GM23338 (cell line): ENCODE results near the gene CFAP90. TPM values are rescaled to one million over a fixed set of nuclear protein-coding genes. Genes with fewer than 3 reads are reported as not detected.
A peak's percentile ranks its signal among the peaks of the same experiment; 100 is the strongest.

Experiments used
- ATAC-seq: fragments of 200-7000 bp; cut with Tn5 transposase; 3 replicates; pipeline ENCODE4 v1.9.1; 2020
- DNase-seq: peaks from one replicate; pipeline ENCODE4 v3.0.0-alpha.2; 2015; ENCODE audit warnings: low spot score
- H2AFZ ChIP-seq: fragments of 200-600 bp; sonication (generic); 2 replicates; pipeline ENCODE4 v1.8.0; 2016; ENCODE audit warnings: antibody characterized with exemption, mild to moderate bottlenecking, moderate library complexity
- H3F3A ChIP-seq: fragments of 200-600 bp; sonication (generic); replicated peaks from 2 replicates; pipeline ENCODE4 v1.8.0; 2017; ENCODE audit warnings: antibody characterized with exemption, mixed run types, low read depth
- H3K27ac ChIP-seq: fragments of 200-600 bp; sonication (generic); 2 replicates; pipeline ENCODE4 v1.6.1; 2016; ENCODE audit warnings: low read depth
- H3K27me3 ChIP-seq: fragments of 200-600 bp; sonication (generic); 2 replicates; pipeline ENCODE4 v1.8.0; 2016; ENCODE audit warnings: mild to moderate bottlenecking, mixed run types, moderate library complexity; ENCODE audit not compliant: insufficient read depth
- H3K36me3 ChIP-seq: fragments of 200-600 bp; sonication (generic); 2 replicates; pipeline ENCODE4 v1.8.0; 2016; ENCODE audit warnings: mild to moderate bottlenecking; ENCODE audit not compliant: insufficient read depth
- H3K4me1 ChIP-seq: fragments of 200-600 bp; sonication (generic); 2 replicates; pipeline ENCODE4 v1.8.0; 2016; ENCODE audit warnings: mild to moderate bottlenecking, moderate library complexity; ENCODE audit not compliant: insufficient read depth
- H3K4me2 ChIP-seq: fragments of 200-600 bp; sonication (generic); 2 replicates; pipeline ENCODE4 v1.7.1; 2017; ENCODE audit warnings: mixed run types
- H3K4me3 ChIP-seq: fragments of 200-600 bp; sonication (generic); 2 replicates; pipeline ENCODE4 v1.6.1; 2016; ENCODE audit warnings: mixed run types
- H3K79me2 ChIP-seq: fragments of 200-600 bp; sonication (generic); replicated peaks from 2 replicates; pipeline ENCODE4 v1.8.0; 2017; ENCODE audit warnings: mild to moderate bottlenecking; ENCODE audit not compliant: insufficient read depth
- H3K9me2 ChIP-seq: fragments of 200-600 bp; sonication (generic); 2 replicates; pipeline ENCODE4 v1.8.0; 2017; ENCODE audit not compliant: insufficient read depth
- H4K20me1 ChIP-seq: fragments of 200-600 bp; sonication (generic); replicated peaks from 2 replicates; pipeline ENCODE4 v1.8.0; 2017; ENCODE audit warnings: mild to moderate bottlenecking; ENCODE audit not compliant: insufficient read depth
- H3K27ac Mint-ChIP-seq: 2 replicates; pipeline ENCODE4 v1.8.0; 2020; ENCODE audit warnings: inconsistent platforms, mild to moderate bottlenecking, moderate library complexity, mixed read lengths
- H3K27me3 Mint-ChIP-seq: 3 replicates; pipeline ENCODE4 v1.8.0; 2022; ENCODE audit warnings: low read depth, mild to moderate bottlenecking, moderate library complexity, mixed read lengths, inconsistent platforms; ENCODE audit not compliant: insufficient read depth, poor library complexity
- H3K36me3 Mint-ChIP-seq: 3 replicates; pipeline ENCODE4 v1.8.0; 2021; ENCODE audit warnings: low read depth, mild to moderate bottlenecking, inconsistent platforms, moderate library complexity, mixed read lengths
- H3K4me1 Mint-ChIP-seq: 3 replicates; pipeline ENCODE4 v1.8.0; 2020; ENCODE audit warnings: mild to moderate bottlenecking, inconsistent platforms, mixed read lengths
- H3K4me3 Mint-ChIP-seq: 3 replicates; pipeline ENCODE4 v1.8.0; 2021; ENCODE audit warnings: moderate library complexity, mild to moderate bottlenecking, inconsistent platforms, mixed read lengths
- H3K9me3 Mint-ChIP-seq: 3 replicates; pipeline ENCODE4 v1.8.0; 2020; ENCODE audit warnings: moderate library complexity, mild to moderate bottlenecking, inconsistent platforms, mixed read lengths
- CREB1 ChIP-seq: fragments of 250-450 bp; sonication (Bioruptor Pico); IDR thresholded peaks from 2 replicates; pipeline ENCODE4 v1.5.0; 2020; ENCODE audit warnings: low read depth, mild to moderate bottlenecking, moderate library complexity
- CTCF ChIP-seq, 2 experiments: fragments of 200-600 bp in 1 of 2; sonication (generic) in 1 of 2; conservative IDR thresholded peaks; 2 replicates each; pipeline versions ENCODE4 v1.5.1 to v1.6.1; 2016 to 2017; ENCODE audit warnings: antibody characterized with exemption in 2 of 2, low read depth in 2 of 2, mild to moderate bottlenecking in 2 of 2, moderate library complexity in 1 of 2
- ETS1 ChIP-seq: IDR thresholded peaks from 2 replicates; pipeline ENCODE4 v1.6.1; 2016; ENCODE audit warnings: antibody characterized with exemption
- EZH2 ChIP-seq: fragments of 200-600 bp; sonication (generic); IDR thresholded peaks from one replicate; pipeline ENCODE4 v1.8.0; 2017; ENCODE audit warnings: antibody characterized with exemption, mild to moderate bottlenecking, low read depth; ENCODE audit not compliant: unreplicated experiment
- EZH2phosphoT487 ChIP-seq: fragments of 200-600 bp; sonication (generic); IDR thresholded peaks from one replicate; pipeline ENCODE4 v1.8.1; 2018; ENCODE audit warnings: antibody characterized with exemption; ENCODE audit not compliant: unreplicated experiment
- JUNB ChIP-seq: IDR thresholded peaks from one replicate; pipeline ENCODE4 v1.6.1; 2016; ENCODE audit warnings: antibody characterized with exemption; ENCODE audit not compliant: unreplicated experiment
- NANOG ChIP-seq: IDR thresholded peaks from 2 replicates; pipeline ENCODE4 v1.6.1; 2016; ENCODE audit warnings: antibody characterized with exemption, borderline replicate concordance
- POLR2AphosphoS5 ChIP-seq: IDR thresholded peaks from 2 replicates; pipeline ENCODE4 v1.6.1; 2016; ENCODE audit warnings: antibody characterized with exemption, low read depth
- REST ChIP-seq: IDR thresholded peaks from one replicate; pipeline ENCODE4 v1.6.1; 2018; ENCODE audit warnings: antibody characterized with exemption; ENCODE audit not compliant: unreplicated experiment
- STAT1 ChIP-seq: IDR thresholded peaks from one replicate; pipeline ENCODE4 v1.6.1; 2016; ENCODE audit warnings: antibody characterized with exemption; ENCODE audit not compliant: unreplicated experiment
- ZNF114 ChIP-seq: fragments of 250-450 bp; sonication (Bioruptor Pico); IDR thresholded peaks from 2 replicates; pipeline ENCODE4 v1.5.0; 2020; ENCODE audit warnings: mild to moderate bottlenecking, moderate library complexity
- ZNF331 ChIP-seq: fragments of 250-450 bp; sonication (Bioruptor Pico); IDR thresholded peaks from 2 replicates; pipeline ENCODE4 v1.5.0; 2020; ENCODE audit warnings: low read depth, mild to moderate bottlenecking, moderate library complexity
- polyA plus RNA-seq: library from polyadenylated mRNA; unstranded; fragments of >200 nt; fragmentation: Nextera tagmentation; extraction: Ambion mirVana; gene quantifications from 2 replicates; pipeline ENCODE4 v1.2.1, GENCODE V29; 2016
- total RNA-seq: library from RNA; depleted of rRNA; stranded (reverse); fragments of >200 nt; shearing (Covaris generic); gene quantifications from 2 replicates; pipeline ENCODE4 v1.2.3, GENCODE V29; 2014
- TF ChIP-seq, protein P1 (sequence below): fragments of 250-450 bp; sonication (Bioruptor Pico); IDR thresholded peaks from 2 replicates; pipeline ENCODE4 v1.5.0; 2020; ENCODE audit warnings: mild to moderate bottlenecking, moderate library complexity

CFAP90 gene
- total and polyA plus RNA-seq, 2 experiments from 2014 or later = 0.10 to 1.0 TPM

DNA sequence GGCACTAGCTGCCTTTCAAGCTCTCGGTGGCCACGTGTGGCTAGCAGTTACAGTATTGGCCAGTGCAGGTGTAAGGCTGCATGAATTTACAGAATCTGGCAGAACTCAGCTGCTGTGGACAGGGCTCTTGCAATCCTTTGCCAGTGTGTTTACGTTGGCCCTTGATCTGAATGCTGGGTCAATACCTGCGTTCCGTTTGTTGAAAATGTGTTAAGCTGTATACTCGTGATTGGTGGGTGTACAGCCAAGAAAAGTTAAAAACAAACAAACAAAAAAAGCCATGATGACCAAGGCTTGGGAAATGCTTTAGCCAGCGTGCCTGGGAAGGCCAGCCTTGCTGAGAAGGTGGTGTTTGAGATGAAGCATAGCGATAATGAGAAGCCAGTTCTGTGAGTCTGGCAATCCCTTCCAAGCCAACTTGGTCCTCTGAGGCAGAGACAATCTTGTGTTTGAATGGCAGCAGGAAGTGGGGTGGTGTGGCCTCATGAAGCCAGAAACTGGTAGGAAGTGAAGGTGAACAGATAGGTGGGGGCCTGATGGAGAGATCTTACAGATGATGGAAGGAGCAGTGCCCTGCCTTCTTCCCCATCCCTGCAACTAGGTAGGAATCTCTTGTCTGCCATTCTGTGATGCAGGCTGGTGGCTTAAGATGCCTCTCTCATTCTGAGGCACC is 820 bp upstream of the CFAP90 start:
- H3K9me3 Mint-ChIP-seq = no peaks in the 10 kb centered on the region
- DNase-seq (no peak), ATAC-seq (no peak)
- Histone ChIP-seq H3K4me2 (peak overlapping the region; percentile 82), H3K79me2 (no peaks in the 10 kb centered on the region), H3K27ac (no peak overlapping the region), H3F3A (0 out of 2 replicates have a peak, but pooled peaks cover 4% of the 10 kb centered on the region), H3K9me2 (0 out of 2 replicates have a peak, but pooled peaks cover 9% of the 10 kb centered on the region), H2AFZ (peak overlapping the region; percentile 99), H3K36me3 (no peaks in the 10 kb centered on the region), H3K4me3 (peak overlapping the region; percentile 79), H3K27me3 (peaks cover 18% of the 10 kb centered on the region), H3K4me1 (peaks cover 9% of the 10 kb centered on the region; the same call in 1 of the 2 replicates), H4K20me1 (no peaks in the 10 kb centered on the region)
- H3K27me3 Mint-ChIP-seq = peaks cover 12% of the 10 kb centered on the region
- no peak for TF ChIP-seq NANOG
- TF ChIP-seq REST = no peak
- no peak for TF ChIP-seq CREB1 (CRISPR knock-in tag)
- no peak for TF ChIP-seq CTCF (conservative IDR thresholded peaks at IDR 0.05; ENCODE audit: low read depth in 2 of 2)
- no peak for TF ChIP-seq ETS1
- no peak for TF ChIP-seq ZNF331 (CRISPR knock-in tag)
- TF ChIP-seq JUNB = no peak
- no peak for TF ChIP-seq EZH2phosphoT487
- no peak for TF ChIP-seq EZH2
- no peak for TF ChIP-seq POLR2AphosphoS5
- no peak for TF ChIP-seq STAT1
- TF ChIP-seq ZNF114 = no peak
- TF ChIP-seq, protein P1, sequence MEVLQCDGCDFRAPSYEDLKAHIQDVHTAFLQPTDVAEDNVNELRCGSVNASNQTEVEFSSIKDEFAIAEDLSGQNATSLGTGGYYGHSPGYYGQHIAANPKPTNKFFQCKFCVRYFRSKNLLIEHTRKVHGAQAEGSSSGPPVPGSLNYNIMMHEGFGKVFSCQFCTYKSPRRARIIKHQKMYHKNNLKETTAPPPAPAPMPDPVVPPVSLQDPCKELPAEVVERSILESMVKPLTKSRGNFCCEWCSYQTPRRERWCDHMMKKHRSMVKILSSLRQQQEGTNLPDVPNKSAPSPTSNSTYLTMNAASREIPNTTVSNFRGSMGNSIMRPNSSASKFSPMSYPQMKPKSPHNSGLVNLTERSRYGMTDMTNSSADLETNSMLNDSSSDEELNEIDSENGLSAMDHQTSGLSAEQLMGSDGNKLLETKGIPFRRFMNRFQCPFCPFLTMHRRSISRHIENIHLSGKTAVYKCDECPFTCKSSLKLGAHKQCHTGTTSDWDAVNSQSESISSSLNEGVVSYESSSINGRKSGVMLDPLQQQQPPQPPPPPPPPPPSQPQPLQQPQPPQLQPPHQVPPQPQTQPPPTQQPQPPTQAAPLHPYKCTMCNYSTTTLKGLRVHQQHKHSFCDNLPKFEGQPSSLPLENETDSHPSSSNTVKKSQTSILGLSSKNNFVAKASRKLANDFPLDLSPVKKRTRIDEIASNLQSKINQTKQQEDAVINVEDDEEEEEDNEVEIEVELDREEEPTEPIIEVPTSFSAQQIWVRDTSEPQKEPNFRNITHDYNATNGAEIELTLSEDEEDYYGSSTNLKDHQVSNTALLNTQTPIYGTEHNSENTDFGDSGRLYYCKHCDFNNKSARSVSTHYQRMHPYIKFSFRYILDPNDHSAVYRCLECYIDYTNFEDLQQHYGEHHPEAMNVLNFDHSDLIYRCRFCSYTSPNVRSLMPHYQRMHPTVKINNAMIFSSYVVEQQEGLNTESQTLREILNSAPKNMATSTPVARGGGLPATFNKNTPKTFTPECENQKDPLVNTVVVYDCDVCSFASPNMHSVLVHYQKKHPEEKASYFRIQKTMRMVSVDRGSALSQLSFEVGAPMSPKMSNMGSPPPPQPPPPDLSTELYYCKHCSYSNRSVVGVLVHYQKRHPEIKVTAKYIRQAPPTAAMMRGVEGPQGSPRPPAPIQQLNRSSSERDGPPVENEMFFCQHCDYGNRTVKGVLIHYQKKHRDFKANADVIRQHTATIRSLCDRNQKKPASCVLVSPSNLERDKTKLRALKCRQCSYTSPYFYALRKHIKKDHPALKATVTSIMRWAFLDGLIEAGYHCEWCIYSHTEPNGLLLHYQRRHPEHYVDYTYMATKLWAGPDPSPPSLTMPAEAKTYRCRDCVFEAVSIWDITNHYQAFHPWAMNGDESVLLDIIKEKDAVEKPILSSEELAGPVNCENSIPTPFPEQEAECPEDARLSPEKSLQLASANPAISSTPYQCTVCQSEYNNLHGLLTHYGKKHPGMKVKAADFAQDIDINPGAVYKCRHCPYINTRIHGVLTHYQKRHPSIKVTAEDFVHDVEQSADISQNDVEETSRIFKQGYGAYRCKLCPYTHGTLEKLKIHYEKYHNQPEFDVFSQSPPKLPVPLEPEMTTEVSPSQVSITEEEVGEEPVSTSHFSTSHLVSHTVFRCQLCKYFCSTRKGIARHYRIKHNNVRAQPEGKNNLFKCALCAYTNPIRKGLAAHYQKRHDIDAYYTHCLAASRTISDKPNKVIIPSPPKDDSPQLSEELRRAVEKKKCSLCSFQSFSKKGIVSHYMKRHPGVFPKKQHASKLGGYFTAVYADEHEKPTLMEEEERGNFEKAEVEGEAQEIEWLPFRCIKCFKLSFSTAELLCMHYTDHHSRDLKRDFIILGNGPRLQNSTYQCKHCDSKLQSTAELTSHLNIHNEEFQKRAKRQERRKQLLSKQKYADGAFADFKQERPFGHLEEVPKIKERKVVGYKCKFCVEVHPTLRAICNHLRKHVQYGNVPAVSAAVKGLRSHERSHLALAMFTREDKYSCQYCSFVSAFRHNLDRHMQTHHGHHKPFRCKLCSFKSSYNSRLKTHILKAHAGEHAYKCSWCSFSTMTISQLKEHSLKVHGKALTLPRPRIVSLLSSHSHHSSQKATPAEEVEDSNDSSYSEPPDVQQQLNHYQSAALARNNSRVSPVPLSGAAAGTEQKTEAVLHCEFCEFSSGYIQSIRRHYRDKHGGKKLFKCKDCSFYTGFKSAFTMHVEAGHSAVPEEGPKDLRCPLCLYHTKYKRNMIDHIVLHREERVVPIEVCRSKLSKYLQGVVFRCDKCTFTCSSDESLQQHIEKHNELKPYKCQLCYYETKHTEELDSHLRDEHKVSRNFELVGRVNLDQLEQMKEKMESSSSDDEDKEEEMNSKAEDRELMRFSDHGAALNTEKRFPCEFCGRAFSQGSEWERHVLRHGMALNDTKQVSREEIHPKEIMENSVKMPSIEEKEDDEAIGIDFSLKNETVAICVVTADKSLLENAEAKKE (CRISPR knock-in tag) = no peak
- peak overlapping the region; percentile 90 for H3K4me3 Mint-ChIP-seq
- no peaks in the 10 kb centered on the region; the same call in 2 of the 3 replicates for H3K36me3 Mint-ChIP-seq
- H3K4me1 Mint-ChIP-seq = peaks cover 9% of the 10 kb centered on the region
- H3K27ac Mint-ChIP-seq = no peak overlapping the region
